PFSK-1 (cell line): ENCODE data around the gene CENPC.

Experiments
- POLR2AphosphoS5 ChIP-seq: IDR thresholded peaks from 2 replicates; pipeline ENCODE4 v1.6.1; 2012; ENCODE audit warnings: low read depth, mild to moderate bottlenecking, control low read depth, low read length, moderate library complexity
- TAF1 ChIP-seq: IDR thresholded peaks from 2 replicates; pipeline ENCODE4 v1.6.1; 2012; ENCODE audit warnings: low read length, control low read depth, borderline replicate concordance; ENCODE audit not compliant: insufficient read depth

GRCh38 chr4:67550451-67550850 is 5.1 kb upstream of the CENPC start:
- TF ChIP-seq POLR2AphosphoS5, result no peak
- TF ChIP-seq TAF1, result no peak
